ENCODE data around the gene CSF1. TPM values are rescaled to one million over a fixed set of nuclear protein-coding genes. Genes with fewer than 3 reads are reported as not detected.

CSF1 gene
- total RNA-seq, 1 experiment from 2014 or later: 3.0 TPM

DNA sequence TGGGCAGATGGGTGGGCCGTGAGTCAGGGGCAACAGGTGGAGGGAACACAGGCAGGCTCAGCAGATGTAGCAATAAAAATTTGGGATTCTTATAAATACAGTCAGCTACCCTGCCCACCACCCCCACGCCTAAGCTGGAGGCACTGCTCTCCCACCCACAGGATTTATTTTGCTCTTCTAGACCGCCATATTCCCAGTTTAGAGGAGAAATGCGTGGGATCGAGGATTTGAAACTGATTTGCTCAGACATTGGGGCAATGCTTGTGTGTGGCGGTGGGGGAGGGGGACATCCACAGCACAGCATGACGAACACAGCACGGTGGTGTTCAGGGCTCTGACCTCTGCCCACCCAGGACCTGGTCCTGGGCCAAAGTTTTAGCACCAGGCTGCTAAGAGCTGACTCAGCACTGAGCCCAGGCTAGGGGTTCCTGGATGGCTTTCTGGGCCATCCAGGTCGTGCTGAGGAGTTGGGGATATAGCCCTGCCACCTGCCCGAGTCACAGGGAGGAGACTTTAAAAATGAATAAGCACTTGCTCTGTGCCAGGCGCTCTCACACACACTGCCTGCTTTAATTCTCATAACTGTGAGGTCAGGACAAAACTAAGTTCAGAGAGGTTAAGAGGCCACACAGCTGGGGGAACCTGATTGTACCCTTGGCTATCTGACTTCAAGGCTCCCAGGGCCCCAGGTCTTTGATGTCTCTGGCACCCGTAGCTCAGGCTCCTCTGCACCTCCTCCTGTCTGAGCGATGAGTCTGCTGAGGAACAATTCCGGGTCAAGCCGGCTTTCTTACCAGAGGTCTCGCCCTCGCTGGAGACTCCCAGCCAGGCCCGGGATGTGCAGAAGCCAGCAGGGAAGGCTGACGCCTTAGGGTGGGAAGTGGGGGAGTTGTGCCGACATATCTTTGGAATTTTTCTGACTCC, 29.4 kb upstream of the CSF1 start:
- BruUV-seq (replicated peaks): no TSS peak
- intact Hi-C loops (cut with micrococcal nuclease): no loop called here
- CTCF ChIA-PET: no interaction called here

More for the DNA sequence above, 29.4 kb upstream of the CSF1 start:
- Histone ChIP-seq H3K4me3 (replicated peaks in 1 of 2; ENCODE audit: low read depth in 1 of 2, low read length in 2 of 2) (no peak overlapping the region), H2AFZ (ENCODE audit: low read depth, low read length, poor library complexity, severe bottlenecking) (no peak overlapping the region), H3K4me2 (ENCODE audit: low read length) (no peak overlapping the region), H3K27me3 (ENCODE audit: insufficient read depth, low read length) (no peaks in the 10 kb centered on the region), H4K20me1 (ENCODE audit: insufficient read depth) (no peaks in the 10 kb centered on the region), H3K9ac (ENCODE audit: low read length) (no peak overlapping the region), H3K79me2 (ENCODE audit: insufficient read depth, low read length) (no peaks in the 10 kb centered on the region), H3K27ac (ENCODE audit: low read depth, low read length) (no peak overlapping the region), H3K9me3 (ENCODE audit: control insufficient read depth in 1 of 2, insufficient read depth in 1 of 2, low read depth in 1 of 2, low read length in 2 of 2) (no peaks in the 10 kb centered on the region), H3K9me2 (ENCODE audit: insufficient read depth) (no peaks in the 10 kb centered on the region), H3K36me3 (ENCODE audit: control insufficient read depth in 1 of 2, insufficient read depth in 2 of 2, low read length in 2 of 2) (no peaks in the 10 kb centered on the region), H3K4me1 (ENCODE audit: control insufficient read depth in 1 of 2, insufficient read depth in 2 of 2, low read length in 2 of 2) (no peaks in the 10 kb centered on the region)
- no peak for ATAC-seq
- RAD21 ChIA-PET (ENCODE audit: low non-redundant PET in 1 of 2, low total read pairs in 2 of 2, uncharacterized antibody in 2 of 2, unreplicated experiment in 2 of 2): no interaction called here
- no peak for DNase-seq (ENCODE audit: low read depth, low spot score)
- POLR2A ChIA-PET: no interaction called here
- TF ChIP-seq ELF1 (IDR thresholded peaks at IDR 0.05; ENCODE audit: borderline replicate concordance, low read depth) (no peak), ZFX (IDR thresholded peaks at IDR 0.05) (no peak), EZH2 (IDR thresholded peaks at IDR 0.05) (no peak), RAD21 (IDR thresholded peaks at IDR 0.05; ENCODE audit: low read depth) (no peak), ZNF274 (IDR thresholded peaks at IDR 0.05; ENCODE audit: low read depth, low read length) (no peak), SP1 (IDR thresholded peaks at IDR 0.05; ENCODE audit: low read depth) (no peak), SRF (IDR thresholded peaks at IDR 0.05; ENCODE audit: low read depth) (no peak), JUND (IDR thresholded peaks at IDR 0.05) (no peak), CEBPB (IDR thresholded peaks at IDR 0.05; ENCODE audit: low read depth) (no peak), EZH2phosphoT487 (IDR thresholded peaks at IDR 0.05; ENCODE audit: borderline replicate concordance) (no peak), FOSL1 (IDR thresholded peaks at IDR 0.05; ENCODE audit: low read depth) (no peak), TCF7L2 (IDR thresholded peaks at IDR 0.05; ENCODE audit: borderline replicate concordance, extremely low read depth, insufficient read depth, insufficient read length) (no peak), YY1 (IDR thresholded peaks at IDR 0.05; ENCODE audit: extremely low read depth, insufficient replicate concordance, low read depth, low read length) (no peak), POLR2AphosphoS5 (IDR thresholded peaks at IDR 0.05; ENCODE audit: low read depth, low read length) (no peak)
- TF ChIP-seq, protein P1, sequence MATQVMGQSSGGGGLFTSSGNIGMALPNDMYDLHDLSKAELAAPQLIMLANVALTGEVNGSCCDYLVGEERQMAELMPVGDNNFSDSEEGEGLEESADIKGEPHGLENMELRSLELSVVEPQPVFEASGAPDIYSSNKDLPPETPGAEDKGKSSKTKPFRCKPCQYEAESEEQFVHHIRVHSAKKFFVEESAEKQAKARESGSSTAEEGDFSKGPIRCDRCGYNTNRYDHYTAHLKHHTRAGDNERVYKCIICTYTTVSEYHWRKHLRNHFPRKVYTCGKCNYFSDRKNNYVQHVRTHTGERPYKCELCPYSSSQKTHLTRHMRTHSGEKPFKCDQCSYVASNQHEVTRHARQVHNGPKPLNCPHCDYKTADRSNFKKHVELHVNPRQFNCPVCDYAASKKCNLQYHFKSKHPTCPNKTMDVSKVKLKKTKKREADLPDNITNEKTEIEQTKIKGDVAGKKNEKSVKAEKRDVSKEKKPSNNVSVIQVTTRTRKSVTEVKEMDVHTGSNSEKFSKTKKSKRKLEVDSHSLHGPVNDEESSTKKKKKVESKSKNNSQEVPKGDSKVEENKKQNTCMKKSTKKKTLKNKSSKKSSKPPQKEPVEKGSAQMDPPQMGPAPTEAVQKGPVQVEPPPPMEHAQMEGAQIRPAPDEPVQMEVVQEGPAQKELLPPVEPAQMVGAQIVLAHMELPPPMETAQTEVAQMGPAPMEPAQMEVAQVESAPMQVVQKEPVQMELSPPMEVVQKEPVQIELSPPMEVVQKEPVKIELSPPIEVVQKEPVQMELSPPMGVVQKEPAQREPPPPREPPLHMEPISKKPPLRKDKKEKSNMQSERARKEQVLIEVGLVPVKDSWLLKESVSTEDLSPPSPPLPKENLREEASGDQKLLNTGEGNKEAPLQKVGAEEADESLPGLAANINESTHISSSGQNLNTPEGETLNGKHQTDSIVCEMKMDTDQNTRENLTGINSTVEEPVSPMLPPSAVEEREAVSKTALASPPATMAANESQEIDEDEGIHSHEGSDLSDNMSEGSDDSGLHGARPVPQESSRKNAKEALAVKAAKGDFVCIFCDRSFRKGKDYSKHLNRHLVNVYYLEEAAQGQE (IDR thresholded peaks at IDR 0.05; ENCODE audit: low read depth): no peak
- TF ChIP-seq, protein P2, sequence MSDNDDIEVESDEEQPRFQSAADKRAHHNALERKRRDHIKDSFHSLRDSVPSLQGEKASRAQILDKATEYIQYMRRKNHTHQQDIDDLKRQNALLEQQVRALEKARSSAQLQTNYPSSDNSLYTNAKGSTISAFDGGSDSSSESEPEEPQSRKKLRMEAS (IDR thresholded peaks at IDR 0.05): no peak
- TF ChIP-seq, protein P3, sequence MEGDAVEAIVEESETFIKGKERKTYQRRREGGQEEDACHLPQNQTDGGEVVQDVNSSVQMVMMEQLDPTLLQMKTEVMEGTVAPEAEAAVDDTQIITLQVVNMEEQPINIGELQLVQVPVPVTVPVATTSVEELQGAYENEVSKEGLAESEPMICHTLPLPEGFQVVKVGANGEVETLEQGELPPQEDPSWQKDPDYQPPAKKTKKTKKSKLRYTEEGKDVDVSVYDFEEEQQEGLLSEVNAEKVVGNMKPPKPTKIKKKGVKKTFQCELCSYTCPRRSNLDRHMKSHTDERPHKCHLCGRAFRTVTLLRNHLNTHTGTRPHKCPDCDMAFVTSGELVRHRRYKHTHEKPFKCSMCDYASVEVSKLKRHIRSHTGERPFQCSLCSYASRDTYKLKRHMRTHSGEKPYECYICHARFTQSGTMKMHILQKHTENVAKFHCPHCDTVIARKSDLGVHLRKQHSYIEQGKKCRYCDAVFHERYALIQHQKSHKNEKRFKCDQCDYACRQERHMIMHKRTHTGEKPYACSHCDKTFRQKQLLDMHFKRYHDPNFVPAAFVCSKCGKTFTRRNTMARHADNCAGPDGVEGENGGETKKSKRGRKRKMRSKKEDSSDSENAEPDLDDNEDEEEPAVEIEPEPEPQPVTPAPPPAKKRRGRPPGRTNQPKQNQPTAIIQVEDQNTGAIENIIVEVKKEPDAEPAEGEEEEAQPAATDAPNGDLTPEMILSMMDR (IDR thresholded peaks at IDR 0.05 in 2 of 3, conservative IDR thresholded peaks at IDR 0.05 in 1 of 3; ENCODE audit: borderline replicate concordance in 1 of 3, insufficient read depth in 1 of 3, low read depth in 2 of 3, low read length in 2 of 3): no peak
- TF ChIP-seq, protein P4, sequence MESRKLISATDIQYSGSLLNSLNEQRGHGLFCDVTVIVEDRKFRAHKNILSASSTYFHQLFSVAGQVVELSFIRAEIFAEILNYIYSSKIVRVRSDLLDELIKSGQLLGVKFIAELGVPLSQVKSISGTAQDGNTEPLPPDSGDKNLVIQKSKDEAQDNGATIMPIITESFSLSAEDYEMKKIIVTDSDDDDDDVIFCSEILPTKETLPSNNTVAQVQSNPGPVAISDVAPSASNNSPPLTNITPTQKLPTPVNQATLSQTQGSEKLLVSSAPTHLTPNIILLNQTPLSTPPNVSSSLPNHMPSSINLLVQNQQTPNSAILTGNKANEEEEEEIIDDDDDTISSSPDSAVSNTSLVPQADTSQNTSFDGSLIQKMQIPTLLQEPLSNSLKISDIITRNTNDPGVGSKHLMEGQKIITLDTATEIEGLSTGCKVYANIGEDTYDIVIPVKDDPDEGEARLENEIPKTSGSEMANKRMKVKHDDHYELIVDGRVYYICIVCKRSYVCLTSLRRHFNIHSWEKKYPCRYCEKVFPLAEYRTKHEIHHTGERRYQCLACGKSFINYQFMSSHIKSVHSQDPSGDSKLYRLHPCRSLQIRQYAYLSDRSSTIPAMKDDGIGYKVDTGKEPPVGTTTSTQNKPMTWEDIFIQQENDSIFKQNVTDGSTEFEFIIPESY (IDR thresholded peaks at IDR 0.05; ENCODE audit: extremely low read depth, insufficient replicate concordance, low read length): no peak
